Skeletal muscle satellite cell (primary cell): ENCODE data around the gene ATE1.

ENCODE experiments used
- H3K27me3 ChIP-seq: 2 replicates; pipeline ENCODE4 v1.7.0; 2013; ENCODE audit warnings: low read length; ENCODE audit not compliant: control insufficient read depth, insufficient read depth
- H3K36me3 ChIP-seq: 2 replicates; pipeline ENCODE4 v1.7.0; 2013; ENCODE audit warnings: mild to moderate bottlenecking, control low read depth, low read length; ENCODE audit not compliant: insufficient read depth
- H3K4me1 ChIP-seq: 2 replicates; pipeline ENCODE4 v1.7.0; 2013; ENCODE audit warnings: low read length; ENCODE audit not compliant: control insufficient read depth, insufficient read depth
- H3K4me2 ChIP-seq: 2 replicates; pipeline ENCODE4 v1.7.0; 2013; ENCODE audit warnings: mild to moderate bottlenecking, low read length
- H3K4me3 ChIP-seq: 2 replicates; pipeline ENCODE4 v1.7.0; 2013; ENCODE audit warnings: low read length
- H3K9ac ChIP-seq: 2 replicates; pipeline ENCODE4 v1.7.0; 2013; ENCODE audit warnings: mild to moderate bottlenecking, low read depth, low read length, moderate library complexity
- H3K9me3 ChIP-seq: replicated peaks from 2 replicates; pipeline ENCODE4 v1.7.0; 2013; ENCODE audit warnings: mild to moderate bottlenecking, control low read depth, low read length

The ATE1 gene

DNA sequence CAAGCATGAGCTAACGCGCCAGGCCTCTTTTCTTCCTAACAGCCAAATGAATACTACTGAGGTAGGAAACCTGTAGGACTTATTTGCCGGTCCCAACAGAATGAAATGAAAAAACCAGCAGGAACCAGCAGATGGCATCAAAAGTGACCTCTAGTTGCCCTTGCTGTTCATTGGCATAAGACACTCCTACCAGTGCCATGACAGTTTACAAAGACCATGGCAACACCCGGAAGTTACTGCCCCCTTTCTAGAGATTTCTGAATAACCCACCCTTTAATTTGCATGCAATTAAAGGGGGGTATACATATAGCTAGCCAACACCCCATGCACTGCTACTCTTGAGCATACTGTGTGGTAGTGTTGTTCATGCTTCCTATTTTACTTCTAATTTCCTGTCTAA lies 65.2 kb downstream of the ATE1 start:
- H3K4me2 ChIP-seq, result no peak overlapping the region
- H3K27me3 ChIP-seq, result no peaks in the 10 kb centered on the region
- no peak overlapping the region for H3K4me3 ChIP-seq
- H3K4me1 ChIP-seq, result no peaks in the 10 kb centered on the region
- no peaks in the 10 kb centered on the region for H3K36me3 ChIP-seq
- no peaks in the 10 kb centered on the region for H3K9me3 ChIP-seq
- H3K9ac ChIP-seq, result no peak overlapping the region

DNA sequence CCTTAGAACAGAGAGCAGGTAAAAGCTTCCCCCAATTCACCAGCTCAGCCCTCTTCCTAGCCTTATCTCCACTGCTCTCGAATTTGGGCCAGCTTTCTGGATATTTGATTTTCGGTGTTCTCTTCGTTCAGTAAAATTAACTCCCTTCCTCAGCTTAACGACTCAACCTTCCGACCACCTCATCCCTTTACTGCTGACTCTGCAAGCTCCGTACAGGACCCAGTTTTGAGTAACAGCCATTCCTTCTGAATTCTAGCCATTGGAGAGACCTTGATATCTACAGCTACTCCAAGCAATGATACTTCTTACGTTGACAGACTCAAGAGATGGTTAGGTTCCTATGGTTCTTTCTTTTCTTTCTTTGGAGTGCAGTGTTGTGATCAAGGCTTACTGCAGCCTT lies 65.8 kb downstream of the ATE1 start:
- H3K4me1 ChIP-seq, result no peaks in the 10 kb centered on the region
- H3K4me2 ChIP-seq, result no peak overlapping the region
- no peaks in the 10 kb centered on the region for H3K9me3 ChIP-seq
- H3K9ac ChIP-seq, result no peak overlapping the region
- H3K27me3 ChIP-seq, result no peaks in the 10 kb centered on the region
- H3K4me3 ChIP-seq, result no peak overlapping the region
- no peaks in the 10 kb centered on the region for H3K36me3 ChIP-seq

DNA sequence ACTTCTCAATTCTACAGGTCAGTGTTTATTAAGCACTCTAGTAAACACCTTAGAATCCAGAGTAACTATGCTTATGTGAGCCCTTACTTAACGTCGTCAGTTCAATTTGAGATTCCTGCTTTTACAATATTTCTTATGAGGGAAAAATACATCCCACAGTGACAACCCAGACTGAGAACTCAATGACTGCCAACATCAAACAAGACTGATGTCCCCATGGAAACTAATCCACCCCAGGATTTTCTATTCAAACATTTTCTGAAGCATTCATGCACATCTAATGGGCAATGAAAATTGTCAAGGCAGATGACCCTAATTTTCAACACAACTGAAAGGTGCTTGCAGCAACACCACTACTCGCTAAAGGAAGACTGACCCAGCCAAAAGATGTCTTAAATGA lies 67.0 kb downstream of the ATE1 start:
- Histone ChIP-seq H3K9ac (no peak overlapping the region), H3K36me3 (no peaks in the 10 kb centered on the region), H3K27me3 (no peaks in the 10 kb centered on the region), H3K9me3 (no peaks in the 10 kb centered on the region), H3K4me2 (no peak overlapping the region), H3K4me1 (no peaks in the 10 kb centered on the region), H3K4me3 (no peak overlapping the region)

DNA sequence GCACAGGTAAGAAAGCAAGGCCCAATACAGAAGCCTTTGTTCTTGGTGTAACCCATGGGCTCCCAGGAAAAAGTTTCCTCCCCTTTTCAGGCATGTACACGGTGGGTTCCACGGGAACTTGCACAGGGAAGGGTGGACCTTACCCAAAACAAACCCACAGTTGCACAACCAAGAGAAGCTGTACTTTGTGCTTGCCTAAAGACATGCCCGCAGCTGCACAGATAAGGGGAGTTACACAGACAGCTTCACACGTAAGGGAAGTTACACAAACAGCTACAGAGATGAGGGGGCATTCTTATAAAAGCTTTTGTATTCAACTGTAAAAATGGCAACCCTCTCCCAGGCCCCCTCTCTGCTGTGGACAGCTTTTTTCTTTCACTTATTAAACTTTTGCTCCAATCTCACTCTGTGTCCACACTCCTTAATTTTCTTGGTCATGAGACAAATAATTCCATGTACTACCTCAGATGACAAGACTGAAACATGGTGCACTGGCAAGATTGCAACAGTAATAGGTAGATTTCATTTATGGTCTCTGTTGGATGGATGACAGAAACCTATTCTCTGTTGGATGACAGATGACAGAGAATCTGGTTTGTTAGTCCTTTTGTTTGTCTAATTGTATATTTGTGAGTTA lies 72.9 kb downstream of the ATE1 start:
- H3K9ac ChIP-seq, result no peak overlapping the region
- H3K27me3 ChIP-seq, result no peaks in the 10 kb centered on the region
- H3K36me3 ChIP-seq, result peaks cover 4% of the 10 kb centered on the region
- H3K9me3 ChIP-seq, result no peaks in the 10 kb centered on the region
- no peak overlapping the region for H3K4me2 ChIP-seq
- H3K4me3 ChIP-seq, result no peak overlapping the region
- H3K4me1 ChIP-seq, result no peaks in the 10 kb centered on the region

DNA sequence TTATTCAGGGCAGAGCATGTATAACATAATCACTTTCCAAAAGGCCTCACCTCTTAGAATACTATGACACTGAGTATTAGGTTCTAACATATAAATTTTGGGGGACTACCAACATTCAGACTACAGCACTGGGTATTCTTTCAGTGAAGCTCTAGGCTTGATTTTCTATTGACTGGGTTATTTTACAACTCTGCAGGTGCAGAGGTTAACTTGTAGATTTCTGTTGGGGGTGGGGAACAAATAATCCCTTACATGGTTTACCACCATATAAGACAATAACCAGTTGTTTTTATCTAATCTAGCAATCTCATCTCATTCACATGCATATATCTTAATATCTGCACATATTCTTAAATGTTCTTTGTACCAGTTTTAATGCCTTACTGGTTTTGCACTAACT lies 73.9 kb downstream of the ATE1 start:
- no peaks in the 10 kb centered on the region for H3K27me3 ChIP-seq

DNA sequence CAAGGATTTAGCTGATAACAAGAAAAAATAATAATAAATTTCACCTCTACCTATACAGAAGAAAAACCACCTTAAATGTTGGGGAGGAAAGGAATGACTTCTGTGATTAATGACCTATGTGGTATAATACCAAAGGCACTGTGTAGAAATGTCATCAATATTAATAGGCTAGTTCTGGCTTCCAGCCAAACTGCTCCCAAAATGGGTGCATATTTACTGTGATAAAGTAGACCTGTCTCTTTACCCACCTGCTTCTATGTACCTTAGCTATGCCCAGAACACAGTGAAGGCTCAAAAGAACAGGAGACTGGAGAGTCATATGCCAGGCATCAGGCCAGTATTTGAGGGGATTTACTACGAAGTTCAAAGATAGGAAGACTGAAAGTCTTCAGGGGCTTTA lies 76.0 kb downstream of the ATE1 start:
- no peaks in the 10 kb centered on the region for H3K4me1 ChIP-seq
- H3K36me3 ChIP-seq, result peaks cover 4% of the 10 kb centered on the region
- H3K27me3 ChIP-seq, result no peaks in the 10 kb centered on the region
- no peak overlapping the region for H3K9ac ChIP-seq
- H3K4me2 ChIP-seq, result no peak overlapping the region
- no peaks in the 10 kb centered on the region for H3K9me3 ChIP-seq
- no peak overlapping the region for H3K4me3 ChIP-seq

More for the DNA sequence above, 73.9 kb downstream of the ATE1 start:
- Histone ChIP-seq H3K36me3 (peaks cover 4% of the 10 kb centered on the region), H3K4me3 (no peak overlapping the region), H3K9me3 (no peaks in the 10 kb centered on the region), H3K4me1 (no peaks in the 10 kb centered on the region), H3K4me2 (no peak overlapping the region), H3K9ac (no peak overlapping the region)

DNA sequence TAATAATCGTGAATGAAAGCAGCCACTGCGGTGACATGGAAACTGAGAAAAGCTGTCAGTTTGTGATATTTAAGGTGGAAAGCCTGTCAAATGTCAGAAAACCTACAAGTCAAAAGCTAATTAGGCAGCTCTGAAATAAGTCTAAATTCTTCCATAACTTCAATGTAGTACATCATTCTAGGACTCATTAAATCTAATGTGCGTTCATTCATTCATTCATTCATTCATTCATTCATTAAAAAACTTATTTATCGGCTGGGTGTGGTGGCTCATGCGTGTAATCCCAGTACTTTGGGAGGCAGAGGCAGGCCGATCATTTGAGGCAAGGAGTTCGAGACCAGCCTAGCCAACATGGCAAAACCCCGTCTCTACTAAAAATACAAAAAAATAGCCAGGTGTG lies 79.7 kb downstream of the ATE1 start:
- Histone ChIP-seq H3K4me2 (no peak overlapping the region), H3K27me3 (no peaks in the 10 kb centered on the region), H3K4me3 (no peak overlapping the region), H3K36me3 (peaks cover 2% of the 10 kb centered on the region), H3K9me3 (no peaks in the 10 kb centered on the region), H3K9ac (no peak overlapping the region), H3K4me1 (no peaks in the 10 kb centered on the region)

DNA sequence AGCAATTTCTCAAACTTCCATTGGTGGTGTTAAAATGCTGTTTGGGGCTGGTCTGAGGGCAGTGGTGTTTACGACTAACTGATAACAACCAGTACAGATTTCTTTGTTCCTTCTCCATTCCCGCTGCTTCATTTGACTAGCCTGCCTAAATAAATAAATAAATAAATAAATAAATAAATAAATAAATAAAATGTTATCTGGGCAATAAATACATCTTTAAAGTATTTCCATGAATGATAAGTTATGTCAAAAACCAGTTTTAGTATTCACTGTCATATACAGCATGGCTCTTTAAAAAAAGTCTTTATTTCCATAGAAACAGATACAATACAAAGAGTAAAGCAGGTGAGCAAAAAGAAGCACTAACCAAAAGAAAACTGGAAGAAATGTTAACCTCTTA lies 81.3 kb downstream of the ATE1 start:
- Histone ChIP-seq H3K4me1 (no peaks in the 10 kb centered on the region), H3K36me3 (peaks cover 2% of the 10 kb centered on the region), H3K4me3 (no peak overlapping the region), H3K9ac (no peak overlapping the region), H3K4me2 (no peak overlapping the region), H3K27me3 (no peaks in the 10 kb centered on the region), H3K9me3 (no peaks in the 10 kb centered on the region)

DNA sequence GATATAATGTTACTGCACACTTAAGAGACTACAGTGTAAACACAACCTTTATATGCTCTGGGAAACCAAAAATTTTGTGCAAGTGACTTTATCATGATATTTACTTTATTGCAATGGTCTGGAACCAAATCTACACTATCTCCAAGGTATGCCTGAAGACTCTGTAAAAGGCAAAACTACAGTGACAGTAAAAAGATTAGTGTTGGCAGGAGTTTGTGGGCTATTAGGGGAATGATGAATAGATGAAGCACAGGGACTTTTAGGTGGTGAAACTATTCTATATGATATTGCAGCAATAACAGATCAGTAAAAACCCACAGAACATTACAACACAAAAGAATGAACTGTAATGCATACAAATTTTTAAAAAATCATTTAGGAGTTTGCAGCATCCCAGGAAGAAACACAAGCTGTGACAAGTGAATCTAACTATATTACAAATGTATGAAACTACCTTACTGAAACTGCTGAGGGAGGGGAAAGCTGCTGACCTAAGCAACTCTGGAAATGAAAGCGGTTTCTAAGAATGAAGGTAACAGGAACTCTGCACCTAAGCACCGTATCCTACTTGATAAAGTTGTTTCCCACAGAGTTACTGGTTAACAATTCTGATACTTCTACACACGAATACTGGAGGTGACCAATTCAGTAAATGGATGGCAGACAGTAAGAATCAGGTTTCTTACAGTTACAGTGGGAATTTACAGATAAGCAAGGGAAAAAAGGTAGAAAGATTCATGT lies 82.6 kb downstream of the ATE1 start:
- Histone ChIP-seq H3K36me3 (peaks cover 2% of the 10 kb centered on the region), H3K9ac (no peak overlapping the region), H3K4me2 (no peak overlapping the region), H3K4me1 (no peaks in the 10 kb centered on the region), H3K9me3 (no peaks in the 10 kb centered on the region), H3K27me3 (no peaks in the 10 kb centered on the region), H3K4me3 (no peak overlapping the region)

DNA sequence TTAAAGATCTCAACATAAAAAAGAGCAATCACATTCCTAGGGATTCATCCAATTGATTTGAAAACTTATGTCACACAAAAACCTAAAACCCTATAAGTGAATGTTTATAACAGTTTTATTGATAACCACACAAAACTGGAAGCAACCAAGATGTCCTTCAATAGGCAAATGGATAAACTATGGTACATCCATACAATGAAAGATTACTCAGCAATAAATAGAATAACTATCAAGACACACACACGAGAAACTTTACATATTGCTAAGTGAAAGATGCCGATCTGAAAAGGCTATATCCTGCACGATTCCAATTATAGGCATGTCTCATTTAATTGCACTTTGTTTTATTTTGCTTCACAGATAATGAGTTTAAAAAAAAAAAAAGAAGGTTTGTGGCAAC lies 83.3 kb downstream of the ATE1 start:
- Histone ChIP-seq H3K4me3 (no peak overlapping the region), H3K4me1 (no peaks in the 10 kb centered on the region), H3K27me3 (no peaks in the 10 kb centered on the region), H3K4me2 (no peak overlapping the region), H3K36me3 (peaks cover 2% of the 10 kb centered on the region), H3K9me3 (no peaks in the 10 kb centered on the region), H3K9ac (no peak overlapping the region)

DNA sequence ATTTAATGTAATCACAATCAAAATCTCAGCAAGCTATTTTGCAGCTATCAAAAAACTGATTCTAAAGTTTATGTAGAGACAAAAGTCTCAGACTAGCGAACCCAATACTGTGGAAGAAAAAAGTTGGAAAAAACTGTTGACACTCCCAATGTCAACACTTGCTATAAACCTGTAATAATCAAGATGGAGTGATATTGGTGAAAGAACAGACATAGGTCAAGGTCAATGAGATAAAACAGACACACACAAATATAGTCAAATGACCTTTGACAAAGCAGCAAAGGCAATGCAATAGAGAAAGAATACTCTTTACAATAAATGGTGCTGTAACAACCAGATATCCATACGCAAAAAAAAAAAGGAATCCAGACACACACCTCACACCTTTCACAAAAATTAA lies 84.5 kb downstream of the ATE1 start:
- Histone ChIP-seq H3K4me2 (no peak overlapping the region), H3K4me3 (no peak overlapping the region), H3K9ac (no peak overlapping the region), H3K27me3 (no peaks in the 10 kb centered on the region), H3K4me1 (no peaks in the 10 kb centered on the region), H3K36me3 (peaks cover 2% of the 10 kb centered on the region), H3K9me3 (no peaks in the 10 kb centered on the region)

DNA sequence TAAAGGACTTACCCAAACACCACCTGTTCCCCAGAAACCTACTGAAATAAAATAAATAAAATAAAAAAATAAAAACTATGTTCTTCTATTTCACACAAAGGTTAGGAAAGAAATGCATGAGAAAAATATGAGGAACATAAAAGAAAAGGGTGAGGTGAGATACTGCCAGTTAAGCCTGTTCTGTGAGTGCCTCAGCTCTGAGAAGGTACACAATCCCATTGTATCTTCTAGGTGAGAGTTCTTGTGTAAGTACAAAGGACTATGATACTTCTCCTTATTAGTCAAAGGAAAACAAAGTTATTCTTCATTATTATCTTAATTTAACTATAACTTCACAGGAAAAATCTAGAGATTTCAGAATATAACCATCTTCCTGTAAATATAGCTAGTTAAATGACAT lies 86.0 kb downstream of the ATE1 start:
- Histone ChIP-seq H3K9me3 (no peaks in the 10 kb centered on the region), H3K4me2 (no peak overlapping the region), H3K27me3 (no peaks in the 10 kb centered on the region), H3K36me3 (peaks cover 2% of the 10 kb centered on the region), H3K4me3 (no peak overlapping the region), H3K4me1 (no peaks in the 10 kb centered on the region), H3K9ac (no peak overlapping the region)
